H1 (cell line): ENCODE results near the gene ANKS1B. TPM values are rescaled to one million over a fixed set of nuclear protein-coding genes. Genes with fewer than 3 reads are reported as not detected.

ENCODE experiments used
- CTCF ChIA-PET: fragments of 300-600 bp; sonication (Branson Sonifier 250); formaldehyde crosslinking; loops from one replicate; lab custom pipeline; 2021; ENCODE audit not compliant: partially characterized antibody; lab: Charles Lee
- POLR2A ChIA-PET: fragments of 300-600 bp; sonication (Branson Sonifier 250); formaldehyde crosslinking; loops from one replicate; lab custom pipeline; 2021; ENCODE audit warnings: inconsistent platforms; ENCODE audit not compliant: partially characterized antibody; lab: Charles Lee
- DNase-seq, 2 experiments: peaks; one replicate each; pipeline versions ENCODE4 v3.0.0 to v3.0.0-alpha.2; 2010 to 2022; ENCODE audit warnings: low spot score in 2 of 2, low read depth in 1 of 2, mixed read lengths in 1 of 2
- FAIRE-seq: peaks from 2 replicates; lab custom pipeline; 2011; peaks lifted over from hg19 to GRCh38; lab: Jason Lieb, UNC
- H2AFZ ChIP-seq: 2 replicates; pipeline ENCODE4 v1.8.1; 2012; ENCODE audit warnings: low read length, inconsistent platforms
- H2AK5ac ChIP-seq: 2 replicates; pipeline ENCODE4 v1.6.1; 2013; ENCODE audit warnings: low read depth, low read length
- H2BK120ac ChIP-seq: replicated peaks from 2 replicates; pipeline ENCODE3; 2013; ENCODE audit warnings: low read depth, low read length, inconsistent platforms
- H2BK12ac ChIP-seq: 2 replicates; pipeline ENCODE4 v1.6.1; 2013; ENCODE audit warnings: low read depth, low read length
- H2BK15ac ChIP-seq: 2 replicates; pipeline ENCODE4 v1.6.1; 2013; ENCODE audit warnings: low read length
- H2BK20ac ChIP-seq: 2 replicates; pipeline ENCODE4 v1.6.1; 2013; ENCODE audit warnings: low read length
- H2BK5ac ChIP-seq: 2 replicates; pipeline ENCODE4 v1.6.1; 2013; ENCODE audit warnings: low read depth, low read length
- H3K14ac ChIP-seq: 2 replicates; pipeline ENCODE4 v1.6.1; 2013; ENCODE audit warnings: inconsistent platforms; ENCODE audit not compliant: insufficient read length
- H3K18ac ChIP-seq: 2 replicates; pipeline ENCODE4 v1.6.1; 2013; ENCODE audit warnings: low read length; ENCODE audit errors: extremely low read depth
- H3K23ac ChIP-seq: 2 replicates; pipeline ENCODE4 v1.6.1; 2013; ENCODE audit warnings: inconsistent platforms; ENCODE audit not compliant: insufficient read length
- H3K23me2 ChIP-seq: 2 replicates; pipeline ENCODE4 v1.6.1; 2013; ENCODE audit warnings: low read depth, low read length
- H3K27ac ChIP-seq: 2 replicates; pipeline ENCODE4 v1.6.1; 2011; ENCODE audit warnings: low read depth, low read length, inconsistent platforms
- H3K27me3 ChIP-seq, 4 experiments: replicated peaks in 1 of 4; 1 replicate in 1 of 4; 2 replicates in 3 of 4; pipeline versions ENCODE4 v1.6.1 to v1.8.1; 2011 to 2013; ENCODE audit warnings: low read length in 3 of 4, mild to moderate bottlenecking in 3 of 4, inconsistent platforms in 2 of 4, mixed read lengths in 2 of 4, moderate library complexity in 1 of 4; ENCODE audit not compliant: control insufficient read depth in 3 of 4, insufficient read depth in 3 of 4; ENCODE audit errors: extremely low read depth in 1 of 4
- H3K36me3 ChIP-seq, 4 experiments: 2 replicates each; pipeline versions ENCODE4 v1.6.1 to v1.8.1; 2011 to 2013; ENCODE audit warnings: mild to moderate bottlenecking in 4 of 4, low read length in 3 of 4, moderate library complexity in 2 of 4, control low read depth in 1 of 4, inconsistent platforms in 1 of 4; ENCODE audit not compliant: insufficient read depth in 4 of 4, control insufficient read depth in 2 of 4
- H3K4ac ChIP-seq: replicated peaks from 2 replicates; pipeline ENCODE3; 2013; ENCODE audit warnings: low read length, low read depth, mixed read lengths, inconsistent platforms; ENCODE audit not compliant: insufficient read length
- H3K4me1 ChIP-seq, 4 experiments: replicated peaks in 1 of 4; 1 replicate in 1 of 4; 2 replicates in 3 of 4; pipeline versions ENCODE4 v1.6.1 to v1.8.1; 2011 to 2013; ENCODE audit warnings: low read length in 3 of 4, inconsistent platforms in 2 of 4, mixed read lengths in 1 of 4; ENCODE audit not compliant: insufficient read depth in 4 of 4, control insufficient read depth in 3 of 4
- H3K4me2 ChIP-seq, 2 experiments: 2 replicates each; pipeline versions ENCODE4 v1.6.1 to v1.8.1; 2011 to 2013; ENCODE audit warnings: low read depth in 2 of 2, low read length in 2 of 2, control low read depth in 1 of 2, inconsistent platforms in 1 of 2, mild to moderate bottlenecking in 1 of 2; ENCODE audit not compliant: insufficient read depth in 1 of 2
- H3K4me3 ChIP-seq, 4 experiments: fragments of 200-600, 300-600 bp in 1 of 4; sonication (generic), shearing (Covaris generic), sonication (Bioruptor Twin) in 1 of 4; 2 replicates each; pipeline versions ENCODE4 v1.5.1 to v1.8.1; 2011 to 2016; ENCODE audit warnings: low read length in 4 of 4, low read depth in 3 of 4, control low read depth in 2 of 4, inconsistent platforms in 2 of 4, mild to moderate bottlenecking in 2 of 4, mixed read lengths in 1 of 4, moderate library complexity in 1 of 4; ENCODE audit not compliant: insufficient read depth in 2 of 4; ENCODE audit errors: extremely low read depth in 1 of 4
- H3K56ac ChIP-seq: replicated peaks from 2 replicates; pipeline ENCODE3; 2013; ENCODE audit warnings: low read depth, mild to moderate bottlenecking, mixed read lengths, low read length, inconsistent platforms; ENCODE audit not compliant: insufficient read length
- H3K79me1 ChIP-seq: 2 replicates; pipeline ENCODE4 v1.6.1; 2013; ENCODE audit warnings: low read depth, low read length, control low read depth
- H3K79me2 ChIP-seq, 2 experiments: 2 replicates each; pipeline versions ENCODE4 v1.6.1 to v1.8.1; 2012 to 2013; ENCODE audit warnings: low read length in 2 of 2, mild to moderate bottlenecking in 2 of 2, inconsistent platforms in 1 of 2; ENCODE audit not compliant: insufficient read depth in 2 of 2, control insufficient read depth in 1 of 2
- H3K9ac ChIP-seq, 4 experiments: replicated peaks in 1 of 4; 1 replicate in 1 of 4; 2 replicates in 3 of 4; pipeline versions ENCODE4 v1.6.1 to v1.8.1; 2011 to 2013; ENCODE audit warnings: low read depth in 3 of 4, low read length in 3 of 4, control low read depth in 2 of 4, mild to moderate bottlenecking in 2 of 4, moderate library complexity in 2 of 4, inconsistent platforms in 1 of 4; ENCODE audit errors: extremely low read depth in 1 of 4
- H3K9me3 ChIP-seq, 2 experiments: 2 replicates each; pipeline versions ENCODE4 v1.6.1 to v1.8.1; 2012 to 2013; ENCODE audit warnings: mild to moderate bottlenecking in 2 of 2, moderate library complexity in 2 of 2, control low read depth in 1 of 2, inconsistent platforms in 1 of 2, low read depth in 1 of 2, low read length in 1 of 2, mixed read lengths in 1 of 2; ENCODE audit not compliant: insufficient read depth in 2 of 2
- H4K20me1 ChIP-seq, 2 experiments: replicated peaks in 1 of 2; 2 replicates each; pipeline versions ENCODE3 to v1.8.1; 2011 to 2013; ENCODE audit warnings: inconsistent platforms in 2 of 2, low read length in 2 of 2, mild to moderate bottlenecking in 1 of 2; ENCODE audit not compliant: insufficient read depth in 2 of 2, control insufficient read depth in 1 of 2
- H4K5ac ChIP-seq: 2 replicates; pipeline ENCODE4 v1.6.1; 2013; ENCODE audit warnings: low read length, low read depth, mixed read lengths, inconsistent platforms; ENCODE audit not compliant: insufficient read length
- H4K8ac ChIP-seq: 2 replicates; pipeline ENCODE4 v1.8.0; 2013; ENCODE audit warnings: mild to moderate bottlenecking, moderate library complexity, low read length, inconsistent platforms; ENCODE audit not compliant: insufficient read depth; ENCODE audit errors: extremely low read depth
- H4K91ac ChIP-seq: replicated peaks from 2 replicates; pipeline ENCODE3; 2013; ENCODE audit warnings: low read length, mixed read lengths, inconsistent platforms; ENCODE audit not compliant: insufficient read length
- EZH2 ChIP-seq: fragments of 200-600 bp; sonication (generic); IDR thresholded peaks from 2 replicates; pipeline ENCODE4 v1.7.1; 2012; ENCODE audit warnings: low read depth, mild to moderate bottlenecking, moderate library complexity, low read length, inconsistent platforms; ENCODE audit not compliant: severe bottlenecking
- KDM1A ChIP-seq: fragments of 200-600, 300-600 bp; sonication (generic); IDR thresholded peaks from 2 replicates; pipeline ENCODE4 v1.7.1; 2016; ENCODE audit warnings: mild to moderate bottlenecking, low read length, borderline replicate concordance
- MAFK ChIP-seq: IDR thresholded peaks from 2 replicates; pipeline ENCODE4 v1.6.1; 2012; ENCODE audit warnings: low read depth, mild to moderate bottlenecking, improper control_type of control experiment, low read length
- RAD21 ChIP-seq, 2 experiments: IDR thresholded peaks in 1 of 2; conservative IDR thresholded peaks in 1 of 2; 2 replicates each; pipeline ENCODE4 v1.6.1; 2011; ENCODE audit warnings: low read depth in 2 of 2, low read length in 2 of 2, improper control_type of control experiment in 1 of 2, inconsistent platforms in 1 of 2, mild to moderate bottlenecking in 1 of 2, moderate library complexity in 1 of 2
- RBBP5 ChIP-seq: IDR thresholded peaks from 2 replicates; pipeline ENCODE4 v1.7.1; 2012; ENCODE audit warnings: low read depth, mild to moderate bottlenecking, inconsistent platforms, low read length, moderate library complexity, borderline replicate concordance
- SIN3A ChIP-seq, 2 experiments: IDR thresholded peaks in 1 of 2; conservative IDR thresholded peaks in 1 of 2; 2 replicates each; pipeline ENCODE4 v1.6.1; 2011 to 2012; ENCODE audit warnings: low read length in 2 of 2, improper control_type of control experiment in 1 of 2, low read depth in 1 of 2, mild to moderate bottlenecking in 1 of 2
- SP1 ChIP-seq: IDR thresholded peaks from 2 replicates; pipeline ENCODE4 v1.6.1; 2011; ENCODE audit warnings: low read depth, low read length
- TBP ChIP-seq: IDR thresholded peaks from 2 replicates; pipeline ENCODE4 v1.6.1; 2011; ENCODE audit warnings: low read depth, low read length, improper control_type of control experiment
- WGBS, 2 experiments: shearing (Covaris generic) in 1 of 2; methylation state at CpG; one replicate each; pipeline versions ENCODE4 v1.1.6 to v1.1.7; 2013 to 2015; ENCODE audit warnings: low lambda C conversion rate in 2 of 2, mixed read lengths in 2 of 2, inconsistent platforms in 1 of 2, low coverage in 1 of 2, missing lambda C conversion rate in 1 of 2; ENCODE audit not compliant: insufficient replicate concordance in 2 of 2, insufficient coverage in 1 of 2, insufficient read length in 1 of 2; ENCODE audit errors: extremely low coverage in 1 of 2, missing lambda C conversion rate in 1 of 2; 5-methylcytosine and 5-hydroxymethylcytosine counted together
- polyA plus RNA-seq, 7 experiments: library from polyadenylated mRNA; depleted of rRNA in 3 of 7; stranded (reverse) in 5 of 7; unstranded in 2 of 7; fragments of >200 nt in 5 of 7; fragments of 200-250 nt in 2 of 7; gene quantifications; 1 replicate in 5 of 7; 2 replicates in 1 of 7; 4 replicates in 1 of 7; pipeline versions ENCODE4 v1.2.1 to v1.2.3, GENCODE V29; 2011 to 2013; ENCODE audit warnings: missing spikeins in 2 of 7, mixed read lengths in 2 of 7
- total RNA-seq: library from RNA; stranded (reverse); fragmentation: NEBNext Ultra II Directional; extraction: Animal tissue kit (Norgen Biotek cat#: 25700); gene quantifications from 2 replicates; pipeline ENCODE4 v1.2.1, GENCODE V29; 2021
- TF ChIP-seq, protein P1 (sequence below), 3 experiments: IDR thresholded peaks; 1 replicate in 2 of 3; 2 replicates in 1 of 3; pipeline versions ENCODE4 v1.5.1 to v1.6.1; 2011; ENCODE audit warnings: low read length in 3 of 3, mild to moderate bottlenecking in 3 of 3, inconsistent platforms in 2 of 3, low read depth in 1 of 3, moderate library complexity in 1 of 3; ENCODE audit not compliant: insufficient read depth in 1 of 3; ENCODE audit errors: control extremely low read depth in 1 of 3
- TF ChIP-seq, protein P2 (sequence below): IDR thresholded peaks from 2 replicates; pipeline ENCODE4 v1.6.1; 2012; ENCODE audit warnings: inconsistent platforms

Gene ANKS1B
- total and polyA plus RNA-seq, 2 of the 8 experiments (the other 6 are each of a cell fraction or from before 2014, with no cell fraction given): 2.7 to 6.1 TPM

DNA sequence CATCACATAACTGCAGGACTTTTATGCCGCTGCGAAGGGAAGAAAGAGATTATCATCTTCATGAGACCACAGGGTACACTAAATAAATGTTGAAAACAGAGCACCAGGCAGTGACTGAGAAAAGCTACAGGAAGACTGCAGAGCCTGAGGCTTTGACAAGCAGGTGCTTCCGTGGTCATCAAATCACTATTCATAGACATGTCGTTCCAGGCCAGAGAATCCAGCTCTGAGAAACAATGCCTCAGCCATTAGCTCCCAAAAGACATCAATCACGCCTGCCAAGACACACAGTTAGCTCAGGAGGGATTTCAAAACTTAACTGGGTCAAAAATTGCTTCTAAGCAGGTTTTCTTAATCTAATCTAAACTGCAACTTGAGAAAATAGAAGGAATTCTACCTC is 384.3 kb downstream of the ANKS1B start:
- TF ChIP-seq, protein P1, sequence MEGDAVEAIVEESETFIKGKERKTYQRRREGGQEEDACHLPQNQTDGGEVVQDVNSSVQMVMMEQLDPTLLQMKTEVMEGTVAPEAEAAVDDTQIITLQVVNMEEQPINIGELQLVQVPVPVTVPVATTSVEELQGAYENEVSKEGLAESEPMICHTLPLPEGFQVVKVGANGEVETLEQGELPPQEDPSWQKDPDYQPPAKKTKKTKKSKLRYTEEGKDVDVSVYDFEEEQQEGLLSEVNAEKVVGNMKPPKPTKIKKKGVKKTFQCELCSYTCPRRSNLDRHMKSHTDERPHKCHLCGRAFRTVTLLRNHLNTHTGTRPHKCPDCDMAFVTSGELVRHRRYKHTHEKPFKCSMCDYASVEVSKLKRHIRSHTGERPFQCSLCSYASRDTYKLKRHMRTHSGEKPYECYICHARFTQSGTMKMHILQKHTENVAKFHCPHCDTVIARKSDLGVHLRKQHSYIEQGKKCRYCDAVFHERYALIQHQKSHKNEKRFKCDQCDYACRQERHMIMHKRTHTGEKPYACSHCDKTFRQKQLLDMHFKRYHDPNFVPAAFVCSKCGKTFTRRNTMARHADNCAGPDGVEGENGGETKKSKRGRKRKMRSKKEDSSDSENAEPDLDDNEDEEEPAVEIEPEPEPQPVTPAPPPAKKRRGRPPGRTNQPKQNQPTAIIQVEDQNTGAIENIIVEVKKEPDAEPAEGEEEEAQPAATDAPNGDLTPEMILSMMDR (IDR thresholded peaks at IDR 0.05; ENCODE audit: control extremely low read depth in 1 of 3, insufficient read depth in 1 of 3, low read depth in 1 of 3, low read length in 3 of 3): no peak
- TF ChIP-seq EZH2 (no peak), MAFK (no peak), RAD21 (IDR thresholded peaks at IDR 0.05 in 1 of 2, conservative IDR thresholded peaks at IDR 0.05 in 1 of 2; ENCODE audit: low read depth in 2 of 2, low read length in 2 of 2) (no peak), SP1 (no peak), KDM1A (no peak), SIN3A (conservative IDR thresholded peaks at IDR 0.05 in 1 of 2, IDR thresholded peaks at IDR 0.05 in 1 of 2; ENCODE audit: low read depth in 1 of 2, low read length in 2 of 2) (no peak), TBP (no peak), RBBP5 (no peak)
- TF ChIP-seq, protein P2, sequence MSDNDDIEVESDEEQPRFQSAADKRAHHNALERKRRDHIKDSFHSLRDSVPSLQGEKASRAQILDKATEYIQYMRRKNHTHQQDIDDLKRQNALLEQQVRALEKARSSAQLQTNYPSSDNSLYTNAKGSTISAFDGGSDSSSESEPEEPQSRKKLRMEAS: no peak
- Histone ChIP-seq H3K4ac (no peak overlapping the region), H4K91ac (no peak overlapping the region), H3K9me3 (no peaks in the 10 kb centered on the region), H3K27ac (no peak overlapping the region), H2BK120ac (no peak overlapping the region), H2BK5ac (no peak overlapping the region), H3K79me2 (no peaks in the 10 kb centered on the region), H2AK5ac (no peak overlapping the region), H3K56ac (no peak overlapping the region), H3K4me2 (no peak overlapping the region), H3K9ac (no peak overlapping the region), H2BK15ac (no peak overlapping the region), H3K36me3 (no peaks in the 10 kb centered on the region), H3K23ac (no peak overlapping the region), H2AFZ (no peak overlapping the region), H2BK20ac (no peak overlapping the region), H3K4me1 (no peaks in the 10 kb centered on the region), H4K8ac (no peak overlapping the region), H2BK12ac (no peak overlapping the region), H4K20me1 (no peaks in the 10 kb centered on the region), H3K14ac (no peak overlapping the region), H3K23me2 (no peaks in the 10 kb centered on the region), H3K27me3 (peaks cover 0 to 1% (median 0%) of the 10 kb centered on the region in 4 experiments; a peak in 1 of 7 replicates), H4K5ac (no peak overlapping the region), H3K79me1 (no peaks in the 10 kb centered on the region), H3K4me3 (no peak overlapping the region), H3K18ac (no peak overlapping the region)
- DNase-seq (no peak), FAIRE-seq (no peak)
- 91% methylated on average over 5 of the region's 5 CpGs; no CpG with 5 or more reads in 1 of the 2 experiments for WGBS, 2 experiments
- ChIA-PET CTCF (interaction anchor here (0.6 kb wide), 1 partner anchor 59 kb away, joined by 3 read pairs; no protein-coding TSS in a partner anchor), POLR2A (interaction anchor here (0.5 kb wide), 1 partner anchor 151 kb away, joined by 3 read pairs; no protein-coding TSS in a partner anchor)
